ENCODE data around the gene ZNF718.

- TF ChIP-seq EZH2 (IDR thresholded peaks at IDR 0.05; ENCODE audit: low read depth, unreplicated experiment) (no peak), EZH2phosphoT487 (IDR thresholded peaks at IDR 0.05; ENCODE audit: unreplicated experiment) (no peak), REST (IDR thresholded peaks at IDR 0.05; ENCODE audit: unreplicated experiment) (no peak), STAT1 (IDR thresholded peaks at IDR 0.05; ENCODE audit: unreplicated experiment) (no peak), POLR2AphosphoS5 (IDR thresholded peaks at IDR 0.05; ENCODE audit: low read depth) (no peak), ZNF331 (CRISPR knock-in tag; IDR thresholded peaks at IDR 0.05; ENCODE audit: low read depth) (no peak), CREB1 (CRISPR knock-in tag; IDR thresholded peaks at IDR 0.05; ENCODE audit: low read depth) (no peak)
- TF ChIP-seq, protein P1, sequence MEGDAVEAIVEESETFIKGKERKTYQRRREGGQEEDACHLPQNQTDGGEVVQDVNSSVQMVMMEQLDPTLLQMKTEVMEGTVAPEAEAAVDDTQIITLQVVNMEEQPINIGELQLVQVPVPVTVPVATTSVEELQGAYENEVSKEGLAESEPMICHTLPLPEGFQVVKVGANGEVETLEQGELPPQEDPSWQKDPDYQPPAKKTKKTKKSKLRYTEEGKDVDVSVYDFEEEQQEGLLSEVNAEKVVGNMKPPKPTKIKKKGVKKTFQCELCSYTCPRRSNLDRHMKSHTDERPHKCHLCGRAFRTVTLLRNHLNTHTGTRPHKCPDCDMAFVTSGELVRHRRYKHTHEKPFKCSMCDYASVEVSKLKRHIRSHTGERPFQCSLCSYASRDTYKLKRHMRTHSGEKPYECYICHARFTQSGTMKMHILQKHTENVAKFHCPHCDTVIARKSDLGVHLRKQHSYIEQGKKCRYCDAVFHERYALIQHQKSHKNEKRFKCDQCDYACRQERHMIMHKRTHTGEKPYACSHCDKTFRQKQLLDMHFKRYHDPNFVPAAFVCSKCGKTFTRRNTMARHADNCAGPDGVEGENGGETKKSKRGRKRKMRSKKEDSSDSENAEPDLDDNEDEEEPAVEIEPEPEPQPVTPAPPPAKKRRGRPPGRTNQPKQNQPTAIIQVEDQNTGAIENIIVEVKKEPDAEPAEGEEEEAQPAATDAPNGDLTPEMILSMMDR (conservative IDR thresholded peaks at IDR 0.05; ENCODE audit: low read depth in 2 of 2), result no peak
- TF ChIP-seq, protein P2, sequence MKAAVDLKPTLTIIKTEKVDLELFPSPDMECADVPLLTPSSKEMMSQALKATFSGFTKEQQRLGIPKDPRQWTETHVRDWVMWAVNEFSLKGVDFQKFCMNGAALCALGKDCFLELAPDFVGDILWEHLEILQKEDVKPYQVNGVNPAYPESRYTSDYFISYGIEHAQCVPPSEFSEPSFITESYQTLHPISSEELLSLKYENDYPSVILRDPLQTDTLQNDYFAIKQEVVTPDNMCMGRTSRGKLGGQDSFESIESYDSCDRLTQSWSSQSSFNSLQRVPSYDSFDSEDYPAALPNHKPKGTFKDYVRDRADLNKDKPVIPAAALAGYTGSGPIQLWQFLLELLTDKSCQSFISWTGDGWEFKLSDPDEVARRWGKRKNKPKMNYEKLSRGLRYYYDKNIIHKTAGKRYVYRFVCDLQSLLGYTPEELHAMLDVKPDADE (IDR thresholded peaks at IDR 0.05), result no peak
Measured at GRCh38 chr4:112771-113170, 11.5 kb upstream of the ZNF718 start.

All from GM23338 (cell line).